GM20431 (cell line): ENCODE results near the gene ANXA8.

ENCODE experiments used
- in situ Hi-C: fragments of 300-500 bp; cut with MseI, MboI; formaldehyde crosslinking; loops from one replicate; pipeline ENCODE4 v1.15.0; 2020; ENCODE audit warnings: low sequenced_read_pairs; ENCODE audit not compliant: unreplicated experiment

The ANXA8 gene

DNA sequence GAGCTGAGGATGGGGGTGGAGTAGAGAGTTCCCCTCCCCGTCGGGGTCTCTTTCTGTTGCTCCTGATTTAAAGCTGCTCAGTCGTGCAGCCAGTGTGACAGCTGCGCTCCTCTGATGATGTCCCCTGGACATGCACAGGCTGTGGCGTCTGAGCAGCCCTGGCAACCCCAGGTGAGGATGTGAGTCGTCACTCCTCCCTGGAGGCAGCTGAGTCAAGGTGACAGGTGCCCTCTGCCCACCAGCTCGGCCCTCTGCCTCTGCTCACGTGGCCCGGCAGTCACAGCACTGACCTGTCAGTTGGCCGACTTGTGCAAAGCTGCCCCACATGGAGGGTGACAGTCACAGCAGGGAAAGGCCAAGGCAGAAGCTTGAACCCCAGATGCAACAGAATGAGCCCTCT, 33.9 kb downstream of the ANXA8 start:
- in situ Hi-C loops, result no loop called here

DNA sequence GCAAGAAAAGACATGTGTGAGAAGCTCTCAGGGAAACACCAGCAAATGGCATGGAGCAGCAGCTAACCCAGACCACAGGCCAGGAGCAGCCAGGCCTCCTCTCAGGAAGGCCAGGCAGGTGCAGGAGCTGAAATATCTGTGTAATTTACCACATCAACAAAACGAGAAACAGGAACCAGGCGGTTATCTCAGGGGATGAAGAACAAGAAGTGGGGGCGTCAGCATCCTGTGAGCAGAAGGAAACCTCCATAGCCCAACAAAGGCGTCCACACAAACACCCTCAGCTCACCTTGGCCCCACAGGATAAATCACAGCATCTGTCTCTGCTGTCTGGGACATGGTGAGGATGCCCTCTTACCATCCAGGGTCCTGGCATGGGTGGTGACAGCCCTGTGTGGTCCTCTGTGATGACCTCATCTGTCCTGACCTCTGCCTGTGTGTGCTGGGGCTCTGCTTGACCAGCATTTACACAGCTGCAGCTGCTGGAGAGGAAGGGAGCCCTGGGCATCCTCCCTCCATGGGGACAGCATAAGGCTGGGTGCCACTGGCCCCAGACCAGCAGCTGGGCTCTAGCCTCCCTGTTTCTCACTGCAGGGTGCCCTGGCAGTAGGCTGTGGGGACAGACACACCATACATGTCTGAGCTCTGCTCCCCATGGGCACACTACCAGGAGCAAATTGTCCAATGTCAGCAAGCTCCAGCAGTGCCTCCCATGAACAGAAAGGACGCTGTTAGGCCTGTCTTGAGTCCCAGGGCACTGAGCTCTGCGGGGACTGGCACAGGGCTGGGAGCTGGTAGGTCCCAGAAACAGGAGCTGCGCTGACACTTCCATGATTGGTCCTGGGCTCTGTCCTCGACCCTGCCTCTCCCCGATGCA, 34.6 kb downstream of the ANXA8 start:
- in situ Hi-C loops, result no loop called here

DNA sequence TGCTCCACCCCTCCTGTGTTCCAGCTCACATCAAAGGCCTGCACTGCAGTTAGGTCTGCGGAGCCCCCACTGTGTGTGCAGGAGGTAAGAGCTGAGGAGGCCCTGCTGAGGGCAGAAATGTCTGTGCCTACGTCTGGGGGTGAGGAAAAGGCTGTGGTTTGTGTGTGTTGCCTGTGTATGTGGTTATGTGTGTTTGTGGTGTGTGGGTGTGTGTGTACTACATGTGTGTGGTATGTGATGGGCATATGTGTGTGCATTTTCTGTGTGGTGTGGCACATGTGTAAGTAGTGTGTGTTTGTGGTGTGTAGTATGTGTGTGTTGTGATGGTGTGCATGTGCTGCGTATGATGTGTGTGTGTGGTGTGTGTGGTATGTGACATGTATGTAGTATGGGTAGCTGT, 36.2 kb downstream of the ANXA8 start:
- in situ Hi-C loops, result no loop called here

DNA sequence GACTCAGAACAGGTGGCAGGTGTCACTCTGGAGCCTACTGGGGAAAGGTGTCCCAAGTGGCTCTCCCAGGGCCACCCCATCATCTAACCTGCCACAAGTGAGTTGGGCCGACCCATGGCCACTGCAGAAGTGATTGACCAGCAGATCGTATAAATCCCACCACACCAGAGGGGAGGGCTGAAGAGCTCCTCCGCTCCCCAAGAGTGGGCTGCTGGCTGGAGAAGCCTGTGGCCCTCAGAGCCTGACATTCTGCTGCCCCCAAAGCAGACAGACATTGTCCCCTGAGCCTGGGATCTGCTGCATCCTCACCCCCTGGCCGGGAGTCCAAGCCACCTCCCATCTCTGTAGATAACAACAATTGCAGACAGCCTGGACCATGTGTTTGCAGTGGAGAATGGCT, 36.7 kb downstream of the ANXA8 start:
- in situ Hi-C loops, result no loop called here

DNA sequence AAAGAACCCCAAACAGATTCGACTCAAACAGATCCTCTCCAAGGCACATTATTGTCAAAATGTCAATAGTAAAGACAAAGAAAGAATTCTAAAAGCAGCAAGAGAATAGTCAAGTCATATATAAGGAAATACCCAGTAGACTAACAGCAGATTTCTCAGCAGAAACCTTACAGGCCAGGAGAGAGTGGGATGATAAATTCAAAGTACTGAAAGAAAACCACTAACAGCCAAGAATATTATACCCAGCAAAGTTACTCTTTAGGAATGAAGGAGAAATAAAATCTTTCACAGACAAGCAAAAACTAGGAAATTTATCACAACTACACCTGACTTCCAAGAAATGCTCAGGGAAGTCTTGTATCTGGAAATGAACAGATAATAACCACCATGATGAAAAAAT, 38.2 kb downstream of the ANXA8 start:
- in situ Hi-C loops, result no loop called here

DNA sequence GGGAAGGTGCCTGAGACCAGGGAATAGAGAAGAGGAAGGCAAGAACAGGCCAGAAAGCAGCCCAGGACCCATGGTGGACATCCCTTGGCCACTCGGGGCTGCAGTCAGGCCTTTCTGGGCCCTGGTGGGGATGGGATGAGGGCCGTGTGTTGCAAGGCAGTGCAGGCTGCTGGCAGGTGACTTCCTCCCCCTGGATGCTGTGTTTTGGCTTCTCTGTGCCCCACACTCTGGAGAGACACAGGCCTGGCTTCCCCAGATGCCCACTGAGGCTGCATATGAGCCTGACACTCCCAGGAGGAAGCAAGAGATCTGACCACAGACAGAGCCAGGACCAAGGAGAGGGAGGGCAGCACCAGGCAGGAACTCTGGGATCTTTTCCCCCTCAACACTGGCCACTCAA, 39.9 kb downstream of the ANXA8 start:
- in situ Hi-C loops, result no loop called here

DNA sequence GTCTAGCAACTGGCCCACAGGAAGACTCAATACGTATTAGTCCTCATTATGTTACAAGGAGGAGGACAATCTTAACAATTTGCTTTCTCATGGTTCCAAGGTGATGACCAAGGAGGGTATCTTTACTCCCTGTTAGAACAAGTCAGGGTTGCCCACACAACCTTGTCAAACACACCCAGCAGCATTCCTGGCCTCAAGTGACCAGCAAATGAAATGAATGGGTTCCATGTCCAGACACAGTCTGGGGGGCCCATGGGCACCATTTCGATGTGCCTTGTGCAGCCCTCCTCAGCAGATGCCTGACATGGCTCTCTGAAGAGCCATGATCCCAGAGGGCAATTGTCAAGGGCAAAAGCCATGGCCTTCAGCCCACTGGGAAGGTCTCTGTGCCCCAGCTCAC, 40.8 kb downstream of the ANXA8 start:
- in situ Hi-C loops, result no loop called here

DNA sequence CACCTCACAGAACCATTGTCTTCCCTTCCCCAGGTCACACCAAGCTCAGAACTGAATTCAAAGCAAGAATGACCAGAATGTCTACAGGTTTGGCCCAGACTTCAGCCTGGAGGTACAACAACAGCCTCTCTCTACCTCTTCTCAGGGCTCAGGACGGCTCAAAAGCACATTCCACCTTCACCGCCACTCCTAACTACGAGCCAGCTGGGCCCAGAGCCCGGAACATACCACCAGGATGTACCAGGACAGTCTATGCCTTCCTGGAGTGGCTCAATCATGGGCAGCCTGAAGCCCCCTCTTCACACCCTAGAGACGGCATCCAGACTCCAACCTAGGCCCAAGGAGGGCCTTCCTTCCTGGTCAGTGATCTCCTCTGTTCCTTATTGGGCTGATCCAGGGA, 41.6 kb downstream of the ANXA8 start:
- in situ Hi-C loops, result no loop called here

DNA sequence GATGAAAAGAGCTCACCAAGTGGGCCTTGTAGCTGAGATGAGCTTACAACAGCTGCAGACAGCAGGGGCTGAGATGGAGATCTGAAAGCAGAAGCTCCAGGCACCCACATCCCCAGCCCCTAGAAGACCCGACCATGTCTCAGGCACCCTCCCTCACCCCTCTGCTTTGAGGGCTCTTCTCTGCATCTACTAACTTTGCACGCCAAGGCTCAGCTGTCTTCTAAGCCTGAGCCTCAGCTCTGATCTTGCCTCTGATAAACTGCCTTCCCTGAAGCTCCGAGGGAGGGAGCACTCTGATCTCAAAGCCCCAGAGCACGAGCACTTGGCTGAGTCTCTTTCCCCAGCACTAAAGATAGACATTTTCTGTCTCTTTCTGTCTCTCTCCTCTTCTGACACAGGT, 42.0 kb downstream of the ANXA8 start:
- in situ Hi-C loops, result no loop called here

DNA sequence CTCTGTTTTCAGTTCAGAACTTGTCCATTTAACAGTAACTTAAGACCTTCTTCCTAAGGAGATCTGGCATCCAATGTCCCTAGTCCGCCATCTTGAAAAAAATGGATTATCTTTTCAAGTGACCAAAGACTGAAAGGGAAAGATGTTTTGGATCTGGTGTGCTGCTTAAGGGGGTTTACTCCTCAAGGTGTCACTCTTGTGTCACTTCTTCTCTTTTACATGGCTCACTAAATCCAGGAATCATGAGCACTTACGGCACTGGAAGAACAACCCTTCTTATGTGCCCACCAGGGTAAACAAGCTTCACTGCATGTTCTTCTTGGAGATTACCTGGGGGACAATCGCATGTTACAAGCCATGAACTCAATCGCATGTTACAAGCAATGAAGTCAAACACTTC, 43.7 kb downstream of the ANXA8 start:
- in situ Hi-C loops, result no loop called here

DNA sequence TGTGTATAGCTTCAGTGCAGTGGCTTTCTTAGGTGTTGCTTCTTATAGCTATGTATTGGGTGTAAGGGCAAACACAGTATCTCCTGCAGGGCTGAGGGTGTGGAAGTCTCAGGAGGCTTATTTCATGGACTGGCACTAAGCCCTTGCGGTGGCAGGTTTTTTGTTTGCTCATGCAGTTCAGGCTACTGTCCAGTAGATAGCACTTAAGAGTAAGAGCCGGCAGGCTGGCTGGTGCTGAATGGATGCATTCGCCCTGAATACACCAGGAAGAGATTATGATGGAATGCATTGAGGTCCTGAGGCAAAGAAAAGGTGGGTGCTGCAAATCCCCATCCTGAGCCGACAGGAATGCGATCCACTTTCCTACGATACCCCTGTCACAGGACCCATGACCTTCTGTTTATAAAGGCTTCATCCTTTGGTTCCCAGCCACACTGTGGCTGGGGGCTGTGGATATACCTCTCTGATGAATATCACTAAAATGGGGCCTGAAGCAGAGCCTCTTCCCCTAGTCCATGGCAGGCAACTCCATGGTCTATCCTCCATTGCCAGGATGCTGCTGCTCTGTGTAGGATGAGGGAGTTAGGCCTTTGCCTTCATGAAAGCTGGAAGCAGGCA, 44.9 kb downstream of the ANXA8 start:
- in situ Hi-C loops, result no loop called here

DNA sequence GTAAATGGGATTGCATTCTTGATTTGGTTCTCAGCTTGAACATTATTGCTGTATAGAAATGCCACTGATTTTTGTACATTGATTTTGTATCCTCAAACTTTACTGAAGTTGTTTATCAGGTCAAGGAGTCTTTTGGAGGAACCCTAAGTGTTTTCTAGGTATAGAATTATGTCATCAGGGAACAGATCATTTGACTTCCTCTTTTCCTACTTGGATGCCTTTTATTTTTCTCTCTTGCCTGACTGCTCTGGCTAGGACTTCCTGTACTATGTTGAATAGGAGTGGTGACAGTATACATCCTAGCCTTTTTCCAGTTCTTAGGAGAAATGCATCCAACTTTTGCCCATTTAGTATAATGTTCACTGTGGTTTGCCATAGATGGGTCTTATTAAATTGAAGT, 48.8 kb downstream of the ANXA8 start:
- in situ Hi-C loops, result no loop called here

DNA sequence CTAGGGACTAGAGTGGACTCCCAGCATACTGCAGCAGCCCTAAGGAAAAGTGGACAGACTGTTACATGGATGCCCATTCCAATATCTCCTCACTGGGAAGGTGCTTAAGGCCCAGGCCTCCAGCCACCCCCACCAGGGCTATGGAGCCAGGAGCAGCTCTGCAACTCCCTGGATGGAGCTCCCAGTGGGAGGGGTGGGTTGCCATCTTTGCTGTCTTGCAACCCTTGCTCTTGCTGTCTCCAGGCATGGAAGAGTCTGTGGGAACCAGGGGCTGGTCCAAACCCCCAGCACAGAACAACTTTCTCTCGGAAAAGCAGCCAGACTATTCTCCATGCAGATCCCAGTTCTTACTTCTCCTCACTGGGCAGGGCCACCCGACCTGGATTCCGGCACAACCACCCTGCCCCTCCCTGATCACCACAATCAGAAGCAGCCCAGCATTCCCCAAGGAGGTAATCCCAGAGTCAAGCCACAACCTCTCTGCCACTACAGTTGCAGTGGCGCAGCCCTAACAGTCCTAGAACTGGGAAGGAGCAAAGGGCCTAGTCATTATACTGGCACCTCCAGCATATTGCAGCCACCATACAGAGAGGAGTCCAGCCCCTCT, 58.0 kb downstream of the ANXA8 start:
- in situ Hi-C loops, result no loop called here

DNA sequence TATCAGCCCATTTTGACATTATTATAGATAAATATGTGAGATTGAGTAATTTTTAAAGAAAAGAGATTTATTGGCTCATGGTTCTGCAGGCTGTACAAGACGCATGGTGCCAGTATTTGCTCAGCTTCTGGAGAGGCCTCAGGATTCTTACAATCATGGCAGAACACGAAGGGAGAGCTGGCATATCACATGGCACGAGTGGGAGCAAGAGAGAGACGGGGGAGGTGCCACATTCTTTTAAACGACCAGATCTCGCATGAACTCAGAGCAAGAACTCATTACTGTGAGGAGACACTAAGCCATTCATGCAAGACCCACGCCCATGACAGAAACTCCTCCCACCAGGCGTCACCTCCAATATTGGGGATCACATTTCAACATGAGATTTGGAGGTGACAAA, 59.7 kb downstream of the ANXA8 start:
- in situ Hi-C loops, result no loop called here

DNA sequence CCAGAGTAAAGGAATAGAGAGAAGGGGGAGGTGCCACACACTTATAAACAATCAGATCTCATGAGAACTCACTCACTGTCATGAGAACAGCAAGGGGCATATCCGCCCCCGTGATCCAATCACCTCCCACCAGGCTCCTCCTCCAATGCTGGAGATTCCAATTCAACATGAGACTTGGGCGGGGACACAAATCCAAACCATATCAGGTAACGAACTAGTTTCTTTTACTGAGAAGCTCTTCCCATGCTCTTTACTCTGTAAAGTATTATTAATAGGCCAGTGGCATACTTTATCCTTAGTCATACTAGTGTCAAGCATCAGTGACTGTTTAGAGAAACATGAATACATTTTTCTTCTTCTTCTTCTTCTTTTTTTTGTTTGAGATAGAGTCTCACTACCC, 60.4 kb downstream of the ANXA8 start:
- in situ Hi-C loops, result no loop called here

DNA sequence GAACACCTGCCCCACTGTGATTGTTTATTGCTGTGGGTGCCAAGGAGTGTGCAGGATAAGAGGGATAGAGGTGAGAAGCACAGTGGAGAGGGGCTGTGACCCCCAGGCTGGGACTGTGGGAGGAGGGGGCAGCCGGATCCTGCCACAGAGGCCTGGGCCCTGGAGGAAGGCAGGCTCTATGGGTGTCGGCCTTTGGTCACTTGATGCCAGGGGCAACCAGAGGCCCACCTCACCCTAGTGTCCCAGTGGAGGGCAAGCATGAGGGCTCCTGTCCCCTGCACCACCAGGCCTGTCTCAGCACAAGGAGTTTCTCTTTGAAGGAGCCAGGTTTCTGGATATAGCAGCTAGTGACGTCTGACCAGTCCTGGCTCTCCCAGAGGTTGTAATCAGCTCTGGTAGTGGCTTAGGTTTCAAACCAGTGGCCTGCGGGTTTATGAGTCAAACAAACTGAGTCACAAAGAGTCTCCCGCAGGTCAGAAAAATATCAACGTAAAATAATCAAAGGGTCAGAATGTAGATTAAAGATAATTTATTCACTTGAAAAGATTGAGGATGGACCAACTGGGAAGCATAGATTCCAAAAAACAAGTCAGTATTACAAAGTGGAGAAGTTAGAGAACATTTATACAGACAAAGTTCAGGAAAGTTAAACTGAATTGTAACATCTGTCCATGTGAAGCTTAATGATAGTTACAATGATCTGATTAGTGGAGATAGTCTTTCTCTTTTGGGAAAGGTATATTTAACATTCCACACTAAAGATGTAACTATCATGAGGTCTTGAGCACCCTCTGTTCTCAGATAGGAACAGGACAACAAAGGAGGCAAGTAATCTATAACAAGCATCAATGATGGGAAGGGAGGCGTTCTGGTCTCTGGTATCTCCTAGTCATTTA, 62.6 kb downstream of the ANXA8 start:
- in situ Hi-C loops, result no loop called here

DNA sequence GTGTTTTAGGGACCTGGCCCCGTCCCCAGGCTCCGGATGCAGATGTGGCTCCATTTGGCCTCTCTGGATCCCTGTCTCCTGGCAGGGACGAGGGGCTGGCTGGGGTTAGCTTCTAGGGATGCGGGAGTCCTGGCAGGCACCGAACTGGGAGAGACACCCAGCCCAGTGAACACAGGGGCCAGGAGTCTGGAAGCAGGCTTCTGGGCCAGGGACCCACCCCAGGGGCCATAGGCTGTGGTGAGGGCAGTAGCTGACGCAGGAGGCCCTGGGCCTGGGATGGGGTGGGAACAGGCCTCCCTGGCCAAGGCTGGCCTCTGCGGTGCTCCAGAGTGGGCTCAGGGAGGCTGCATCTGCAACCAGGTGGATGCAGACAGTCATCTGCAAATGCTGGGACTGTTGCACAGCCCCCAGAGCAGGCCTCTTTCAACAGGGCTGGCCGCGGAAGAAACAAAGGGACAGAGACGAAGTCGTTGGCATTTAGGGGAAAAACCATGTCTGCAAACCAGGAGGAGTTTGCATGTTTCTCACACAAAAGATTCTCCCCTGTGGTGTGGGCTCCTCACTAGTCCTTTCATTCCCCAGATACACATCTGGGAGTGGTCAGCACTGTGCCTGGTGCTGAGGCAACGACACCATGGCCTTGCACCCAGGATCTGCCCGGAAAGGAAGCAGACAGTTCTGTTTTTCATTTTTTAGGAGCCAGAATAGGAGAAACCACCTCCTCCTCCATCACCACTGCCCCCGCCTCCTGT, 63.4 kb downstream of the ANXA8 start:
- in situ Hi-C loops, result no loop called here

DNA sequence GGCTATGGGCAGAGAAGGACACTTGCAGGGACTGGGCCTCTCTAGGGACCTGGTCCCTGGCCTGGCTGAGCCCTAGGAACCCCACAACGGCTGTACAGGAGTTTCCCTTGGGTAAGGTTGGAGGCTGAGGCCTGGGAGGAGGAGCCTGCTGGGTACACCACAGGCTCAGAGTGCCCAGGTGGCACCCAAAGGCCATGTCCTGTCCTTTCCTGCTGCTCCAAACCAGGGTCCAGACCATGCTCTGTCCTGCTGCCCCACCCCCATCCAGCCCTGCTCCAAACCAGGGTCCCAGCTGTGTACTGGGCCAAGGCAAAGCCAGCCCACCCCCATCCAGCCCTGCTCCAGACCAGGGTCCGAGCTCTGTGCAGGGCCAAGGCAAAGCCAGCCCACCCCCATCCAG, 64.5 kb downstream of the ANXA8 start:
- in situ Hi-C loops, result no loop called here

DNA sequence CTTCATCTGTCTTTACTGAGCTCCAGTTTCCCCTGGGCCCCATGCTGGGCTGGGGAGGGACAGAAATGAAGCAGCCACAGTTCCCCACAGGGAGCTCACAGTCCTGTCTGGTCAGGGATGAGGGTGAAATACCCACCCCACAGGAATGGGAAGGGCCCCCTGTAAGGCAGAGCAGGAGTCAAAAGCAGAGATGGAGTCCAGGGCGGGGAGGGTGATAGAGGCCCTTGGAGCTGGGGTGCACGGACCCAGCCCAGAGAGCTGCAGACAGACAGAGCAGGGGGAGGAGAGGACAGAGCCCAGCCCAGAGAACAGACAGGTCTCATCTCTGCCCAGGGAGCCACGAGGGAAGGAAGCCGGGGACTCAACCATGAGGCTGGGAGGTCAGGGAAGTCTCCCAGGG, 64.9 kb downstream of the ANXA8 start:
- in situ Hi-C loops, result no loop called here

DNA sequence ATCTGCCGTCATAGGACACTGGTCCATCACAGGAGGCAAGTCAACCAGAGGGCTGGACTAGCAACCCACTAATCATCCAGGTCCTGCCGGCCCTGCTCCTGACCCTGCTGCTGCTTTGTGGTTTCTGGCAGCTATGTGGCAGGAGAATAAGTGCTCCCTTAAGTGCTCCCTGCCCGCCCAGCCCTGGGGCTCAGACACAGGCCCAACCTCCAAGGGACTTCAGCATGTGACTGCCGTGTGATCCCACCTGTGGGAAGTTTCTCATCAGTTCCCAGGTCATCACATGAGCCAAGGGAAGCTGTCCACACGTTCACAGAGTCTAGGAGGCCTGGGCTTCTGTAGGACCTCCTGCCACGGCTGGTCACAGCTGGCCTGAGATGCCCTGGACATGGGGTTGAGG, 65.6 kb downstream of the ANXA8 start:
- in situ Hi-C loops, result no loop called here
